Inferior parietal cortex (tissue), 1 donor: ENCODE data around the gene DGKG.

Experiments used
- DNase-seq: peaks from one replicate; pipeline ENCODE4 v3.0.0-alpha.2; 2016; ENCODE audit errors: extremely low spot score

The DGKG gene

DNA sequence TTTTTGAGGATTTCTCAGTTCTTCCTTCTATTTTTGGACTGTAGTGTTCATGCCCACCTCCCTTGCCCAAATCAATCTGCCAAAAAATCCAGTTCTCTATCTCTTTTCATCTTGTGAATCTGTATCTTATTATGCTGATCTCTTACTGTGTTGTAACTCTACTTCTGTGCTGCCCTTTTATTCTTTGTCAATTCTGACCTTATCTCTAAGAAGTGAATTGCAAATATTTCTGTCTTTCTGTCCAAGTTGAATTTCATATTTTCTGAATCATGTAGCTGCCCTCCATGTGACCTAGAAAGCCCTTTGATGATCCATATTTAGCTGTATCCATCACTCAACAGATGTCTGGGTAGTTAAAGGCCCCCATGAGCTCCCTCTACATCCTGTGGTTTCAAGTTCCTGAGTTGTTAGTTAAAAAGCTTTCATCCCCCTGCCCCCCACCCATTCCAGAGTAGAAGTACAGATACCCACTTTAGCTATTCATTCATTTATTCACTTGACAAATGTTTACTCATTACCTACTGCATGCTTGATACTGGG lies 219.6 kb downstream of the DGKG start:
- DNase-seq, result no peak

DNA sequence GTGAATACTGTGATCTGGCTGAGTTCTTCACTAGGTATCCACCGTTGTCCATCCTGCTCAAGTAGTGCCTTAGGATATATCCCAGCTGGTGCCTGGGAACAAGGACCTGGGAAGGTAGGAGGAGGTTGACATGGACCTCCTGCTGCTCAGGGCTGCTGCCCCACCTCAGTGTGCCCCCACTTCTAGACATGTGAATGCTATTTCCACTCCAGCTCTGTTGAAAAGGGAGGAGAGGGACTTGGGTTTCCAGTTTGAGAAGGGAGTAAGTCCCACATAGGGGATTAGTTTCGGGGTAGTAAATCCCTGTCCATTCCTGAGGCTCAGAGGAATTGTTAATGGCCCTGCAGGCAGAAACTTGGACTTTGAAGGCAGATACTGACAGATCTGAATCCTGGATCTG lies 220.2 kb downstream of the DGKG start:
- no peak for DNase-seq

GRCh38 chr3:186138272-186138981 lies 223.6 kb downstream of the DGKG start:
- peak; percentile 71 for DNase-seq

GRCh38 chr3:186137051-186137685 lies 224.9 kb downstream of the DGKG start:
- no peak for DNase-seq

DNA sequence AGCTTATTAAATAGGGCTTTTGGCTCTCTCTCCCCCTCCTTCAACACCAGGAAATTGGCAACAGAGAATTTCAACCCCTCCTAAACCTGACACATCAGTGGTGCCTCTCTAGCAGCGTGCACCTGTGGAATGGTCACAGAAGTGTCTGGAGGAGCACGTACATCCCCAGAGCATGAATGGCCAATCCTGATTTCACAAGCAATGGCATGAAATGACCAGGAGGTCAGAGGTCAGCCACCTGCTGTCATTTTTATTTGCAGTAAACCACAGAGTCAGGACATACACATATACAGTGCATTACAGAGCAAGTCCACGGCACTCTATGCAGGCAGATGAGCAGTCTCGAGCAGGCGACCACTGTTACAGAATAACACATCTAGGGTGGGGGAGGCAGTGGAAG lies 228.1 kb downstream of the DGKG start:
- no peak for DNase-seq

DNA sequence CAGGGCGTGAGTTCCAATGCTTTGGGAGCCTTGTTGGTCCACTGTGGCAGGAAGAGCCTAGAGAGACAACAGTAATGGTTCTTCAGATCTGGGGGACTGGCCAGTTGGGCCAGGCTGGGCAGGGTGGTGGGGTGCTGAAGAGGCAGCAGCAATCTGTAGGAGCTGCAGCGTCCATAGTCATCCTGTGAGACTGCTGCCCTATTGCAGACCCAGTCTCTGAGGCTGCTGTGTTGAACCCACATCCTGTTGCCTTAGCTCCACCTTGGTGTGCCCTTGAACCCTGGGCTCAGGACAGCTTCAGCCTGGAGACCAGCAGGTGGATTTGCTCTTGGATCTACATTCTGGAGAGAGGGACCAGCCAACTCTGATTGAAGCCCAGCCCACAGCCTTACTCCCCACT lies 229.5 kb downstream of the DGKG start:
- DNase-seq, result no peak

DNA sequence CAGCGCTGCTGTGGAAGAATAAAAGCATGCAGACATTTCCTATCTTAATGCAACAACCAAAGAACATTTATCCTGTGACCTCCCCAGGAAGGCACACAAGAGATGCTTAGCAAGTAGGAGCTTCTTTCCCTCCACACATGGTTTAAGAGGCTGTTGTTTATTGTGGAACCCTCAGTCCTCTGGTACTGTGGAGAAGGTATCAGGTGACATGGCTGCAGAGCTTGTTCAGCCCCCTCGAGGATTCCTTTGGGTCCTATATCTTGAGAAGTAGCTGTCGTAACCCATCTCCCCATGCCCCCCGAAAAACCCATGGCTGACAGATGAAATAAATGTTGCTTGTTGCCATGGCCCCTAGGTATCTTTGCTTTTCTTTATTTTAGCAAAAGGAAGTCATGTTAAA lies 232.8 kb downstream of the DGKG start:
- DNase-seq, result no peak

DNA sequence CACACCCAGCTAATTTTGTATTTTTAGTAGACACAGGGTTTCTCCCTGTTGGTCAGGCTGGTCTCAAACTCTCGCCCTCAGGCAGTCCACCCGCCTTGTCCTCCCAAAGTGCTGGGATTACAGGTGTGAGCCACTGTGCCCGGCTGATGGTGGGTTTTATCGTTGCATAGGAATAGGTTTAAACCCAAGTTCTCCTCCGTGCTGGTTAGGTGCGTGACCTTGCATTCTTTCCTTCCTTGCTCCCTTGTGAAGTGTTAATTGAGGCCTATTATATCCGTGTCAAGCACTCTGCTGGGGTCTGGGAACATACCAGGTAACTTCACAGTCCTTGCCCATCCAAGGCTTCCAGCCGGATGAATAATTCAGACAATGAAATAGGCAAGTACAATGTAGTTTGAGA lies 233.9 kb downstream of the DGKG start:
- DNase-seq, result no peak

DNA sequence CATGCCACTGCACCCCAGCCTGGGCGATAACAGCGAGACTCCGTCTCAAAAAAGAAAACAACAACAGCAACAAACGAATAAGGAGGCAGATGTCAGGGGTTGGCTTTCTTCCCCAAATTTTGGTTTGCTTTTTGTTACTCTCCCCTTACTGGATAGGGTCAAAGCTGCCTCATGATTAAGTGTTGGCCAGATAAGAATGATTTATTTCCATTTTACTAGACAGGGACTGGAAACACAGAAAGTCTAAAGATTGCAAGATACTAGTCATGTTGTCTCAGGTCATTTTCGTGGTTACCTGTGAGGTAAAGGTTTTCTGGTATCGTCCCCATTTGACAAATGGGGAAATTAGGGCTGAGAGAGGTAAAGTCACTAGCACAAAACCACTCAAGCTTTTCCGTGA lies 234.6 kb downstream of the DGKG start:
- no peak for DNase-seq

- no peak for DNase-seq
Measured at GRCh38 chr3:186125118-186125517, 236.9 kb downstream of the DGKG start.

DNA sequence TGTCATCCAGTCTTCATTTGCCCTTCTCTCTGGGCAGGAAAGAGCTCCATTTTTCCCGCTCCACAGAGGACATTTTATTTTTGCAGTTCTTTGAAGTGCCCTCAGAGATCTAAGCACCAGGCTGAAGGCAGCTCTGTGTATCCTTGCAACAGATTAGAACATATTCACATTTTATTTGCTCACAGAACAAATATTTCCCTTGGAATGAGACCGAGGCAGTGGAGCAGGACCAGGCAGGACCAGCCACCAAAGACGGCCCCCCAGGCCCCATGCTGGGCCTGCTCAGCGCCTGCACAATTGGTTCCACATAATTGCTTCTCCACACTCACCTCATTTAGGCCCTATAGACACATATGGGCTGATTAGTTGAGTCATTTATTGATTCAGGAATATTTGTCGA lies 237.4 kb downstream of the DGKG start:
- DNase-seq, result no peak

GRCh38 chr3:186123012-186123411 lies 239.0 kb downstream of the DGKG start:
- DNase-seq, result no peak

DNA sequence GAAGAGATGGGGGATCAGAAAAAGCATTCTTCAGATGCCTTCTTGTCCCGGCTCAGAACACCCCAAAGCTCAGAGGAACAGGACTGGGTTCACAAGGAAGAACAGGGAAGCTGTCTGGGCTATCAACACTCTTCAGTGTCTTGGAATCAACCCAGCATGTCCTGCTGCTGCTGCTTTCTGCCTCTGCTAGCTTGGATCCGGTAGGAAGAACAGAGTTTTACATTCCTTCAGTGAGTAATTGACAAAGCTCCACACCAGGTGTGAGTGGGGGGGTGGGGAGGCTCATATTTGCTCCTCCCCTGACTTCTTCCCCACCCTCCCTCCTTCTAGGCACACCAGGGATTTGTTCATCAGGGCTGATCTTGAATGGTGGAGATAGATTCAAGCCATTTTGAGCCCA lies 240.1 kb downstream of the DGKG start:
- DNase-seq, result no peak

- DNase-seq, result no peak
Measured at GRCh38 chr3:186121278-186121677, 240.8 kb downstream of the DGKG start.

- DNase-seq, result no peak
Measured at GRCh38 chr3:186119499-186119898, 242.5 kb downstream of the DGKG start.

DNA sequence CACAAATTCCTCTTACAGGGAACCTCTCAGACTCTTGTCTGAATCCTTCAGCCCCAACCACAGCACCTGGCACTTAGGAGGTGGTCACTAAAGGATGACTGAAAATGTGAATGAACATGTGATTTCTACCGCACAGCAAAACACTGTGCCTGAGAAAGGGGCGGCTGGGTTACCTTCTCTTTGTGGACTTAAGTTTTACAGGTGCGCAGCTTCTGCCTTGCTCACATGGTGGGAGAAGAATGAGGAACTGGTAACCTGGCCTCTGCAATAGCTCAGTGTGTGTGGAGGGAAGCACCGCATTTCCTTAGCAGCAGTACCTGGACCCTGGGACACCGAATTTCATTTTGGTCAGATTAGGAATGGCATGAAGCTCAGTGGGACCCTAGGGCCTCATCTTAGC lies 243.3 kb downstream of the DGKG start:
- no peak for DNase-seq

DNA sequence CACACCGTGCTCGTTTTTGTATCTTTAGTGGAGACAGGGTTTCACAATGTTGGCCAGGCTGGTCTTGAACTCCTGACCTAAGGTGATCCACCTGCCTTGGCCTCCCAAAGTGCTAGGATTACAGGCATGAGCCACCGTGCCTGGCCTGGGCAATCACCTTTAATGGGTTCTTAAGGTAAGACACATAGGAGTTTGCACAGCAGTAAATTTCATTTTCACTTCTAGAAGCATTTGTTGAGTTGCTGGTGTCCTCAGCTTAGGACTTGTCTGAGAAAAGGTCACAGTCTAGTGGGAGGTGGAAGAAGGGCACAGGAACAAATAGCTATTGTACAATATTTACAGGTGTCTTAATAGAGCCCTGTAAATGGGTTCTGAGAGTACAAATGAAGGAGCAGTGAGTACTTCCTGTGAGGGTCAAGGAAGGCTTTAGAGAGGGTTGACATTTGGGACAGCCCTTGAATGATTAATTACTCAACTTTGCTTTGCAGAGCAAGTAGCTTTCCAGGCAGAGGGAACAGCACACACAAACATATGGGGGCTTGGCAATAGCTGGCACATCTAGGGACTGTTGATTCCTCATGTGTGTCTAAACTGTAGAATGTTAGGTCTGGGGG lies 244.4 kb downstream of the DGKG start:
- no peak for DNase-seq

DNA sequence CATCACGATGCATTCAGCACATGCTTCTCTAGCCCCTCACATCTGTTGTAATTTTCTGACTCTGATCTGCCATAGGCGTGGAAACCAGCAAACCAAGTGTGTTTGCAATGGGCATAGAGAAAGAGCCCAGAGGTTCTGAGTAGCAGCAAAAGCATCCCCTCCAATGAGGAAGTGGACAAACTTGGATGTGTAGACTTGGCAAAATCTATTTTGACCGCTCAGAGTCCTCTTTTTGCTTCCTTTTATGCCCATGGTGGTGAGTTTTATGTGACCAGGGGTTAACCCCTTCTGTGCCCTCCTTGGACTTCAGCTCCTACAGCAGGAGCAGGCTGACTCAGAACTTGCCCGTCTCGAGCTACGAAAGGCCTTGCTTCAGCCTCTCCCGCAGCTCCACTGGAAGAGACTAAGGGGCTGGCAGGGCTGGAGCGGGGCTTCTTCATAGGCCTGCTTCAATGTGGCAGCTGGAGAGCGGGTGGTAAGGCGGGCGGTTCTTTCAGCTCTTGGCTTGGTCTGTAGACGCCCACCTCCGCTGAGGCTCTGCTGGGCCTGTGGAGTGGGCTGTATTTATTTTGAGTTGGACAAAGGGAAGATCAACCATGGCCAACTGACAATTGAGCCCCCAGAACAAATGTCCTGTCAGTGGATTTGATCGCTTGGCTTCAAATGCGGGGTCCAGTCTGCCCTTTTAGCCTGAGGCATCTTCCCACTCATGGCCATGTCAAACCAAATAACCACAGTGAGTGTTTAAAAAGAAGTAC lies 246.6 kb downstream of the DGKG start:
- DNase-seq, result no peak

GRCh38 chr3:186110975-186111974 lies 250.8 kb downstream of the DGKG start:
- DNase-seq, result no peak

DNA sequence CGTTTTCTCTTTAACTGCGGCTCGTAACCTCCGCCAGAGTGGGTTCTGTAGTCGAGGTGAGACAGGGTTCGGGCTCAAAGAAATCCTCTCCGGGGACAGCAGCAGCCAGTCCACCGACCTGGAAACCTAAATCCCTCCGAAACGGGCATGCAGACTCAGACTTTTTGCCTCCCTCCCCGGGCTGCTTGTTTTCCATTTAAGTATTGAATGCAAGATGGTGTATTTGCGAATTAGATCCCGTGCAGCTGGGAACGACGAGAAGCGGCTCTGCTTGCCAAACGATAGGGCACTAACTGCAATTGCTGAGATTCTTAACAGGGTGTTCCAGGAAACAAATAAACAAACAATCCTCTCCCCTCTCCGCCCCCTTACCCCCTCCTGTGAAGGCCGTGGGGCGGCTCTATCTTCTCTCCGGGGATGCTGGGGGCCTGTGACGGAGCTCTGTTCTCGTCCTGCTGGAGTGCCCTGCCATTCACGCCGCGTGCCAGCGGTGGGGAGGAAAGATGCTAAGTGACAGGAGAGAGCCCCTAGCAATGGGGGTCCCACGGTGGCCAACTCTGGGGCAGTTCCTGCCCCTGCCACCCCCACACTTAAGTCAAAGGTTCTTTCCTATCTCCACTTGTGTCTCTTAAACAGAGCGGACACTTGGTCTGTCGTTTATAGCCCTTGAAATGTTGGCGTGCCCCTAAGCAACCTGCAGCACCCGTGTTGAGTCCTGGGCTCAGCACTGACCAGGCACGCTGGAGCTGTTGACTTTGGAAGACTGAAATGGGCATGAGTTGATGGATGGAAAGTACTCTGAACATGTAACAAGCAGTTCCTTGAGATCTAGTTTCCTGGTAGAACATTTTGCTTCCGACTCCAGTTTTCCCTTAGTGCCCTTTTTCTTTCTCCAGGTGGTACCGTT lies 251.9 kb downstream of the DGKG start:
- DNase-seq, result peak; percentile 29
